Thyroid gland (tissue), 4 donors: Measurements from ENCODE around the gene CDC123.

Experiments used
- CTCF ChIP-seq, 6 experiments: fragments of 200-600 bp in 3 of 6; fragments of 450-650 bp in 3 of 6; sonication (generic) in 3 of 6; IDR thresholded peaks; one replicate each; pipeline ENCODE4 v1.5.1; 2016 to 2019; ENCODE audit warnings: antibody characterized with exemption in 6 of 6, mild to moderate bottlenecking in 2 of 6, inconsistent platforms in 1 of 6, moderate library complexity in 1 of 6
- POLR2A ChIP-seq, 2 donors: fragments of 450-650 bp; IDR thresholded peaks; one replicate each; pipeline ENCODE4 v1.6.1; 2017; ENCODE audit warnings: antibody characterized with exemption in 2 of 2, mild to moderate bottlenecking in 2 of 2, moderate library complexity in 1 of 2

- no peak for TF ChIP-seq CTCF (IDR thresholded peaks at IDR 0.05)
- TF ChIP-seq POLR2A (IDR thresholded peaks at IDR 0.05) = no peak
Measured at GRCh38 chr10:12271210-12271540, 75.2 kb downstream of the CDC123 start.
